Measurements from ENCODE around the gene ATP8A2.

ATP8A2 gene

GRCh38 chr13:25973085-25973484 lies 601.3 kb downstream of the ATP8A2 start:
- in situ Hi-C loops (cut with MboI; ENCODE audit: low sequenced_read_pairs, unreplicated experiment) = no loop called here
- no peak for TF ChIP-seq CTCF (IDR thresholded peaks at IDR 0.05; ENCODE audit: borderline replicate concordance, control extremely low read depth, extremely low read depth, insufficient read depth, missing control alignments)
- no peak for DNase-seq (ENCODE audit: low spot score)

GRCh38 chr13:25973576-25973975 lies 601.8 kb downstream of the ATP8A2 start:
- in situ Hi-C loops (cut with MboI; ENCODE audit: low sequenced_read_pairs, unreplicated experiment) = no loop called here
- DNase-seq (ENCODE audit: low spot score) = no peak
- no peak for TF ChIP-seq CTCF (IDR thresholded peaks at IDR 0.05; ENCODE audit: borderline replicate concordance, control extremely low read depth, extremely low read depth, insufficient read depth, missing control alignments)

GRCh38 chr13:25977216-25977615 lies 605.4 kb downstream of the ATP8A2 start:
- in situ Hi-C loops (cut with MboI; ENCODE audit: low sequenced_read_pairs, unreplicated experiment) = no loop called here
- no peak for DNase-seq (ENCODE audit: low spot score)
- no peak for TF ChIP-seq CTCF (IDR thresholded peaks at IDR 0.05; ENCODE audit: borderline replicate concordance, control extremely low read depth, extremely low read depth, insufficient read depth, missing control alignments)

GRCh38 chr13:25977671-25978070 lies 605.9 kb downstream of the ATP8A2 start:
- in situ Hi-C loops (cut with MboI; ENCODE audit: low sequenced_read_pairs, unreplicated experiment) = no loop called here
- no peak for TF ChIP-seq CTCF (IDR thresholded peaks at IDR 0.05; ENCODE audit: borderline replicate concordance, control extremely low read depth, extremely low read depth, insufficient read depth, missing control alignments)
- no peak for DNase-seq (ENCODE audit: low spot score)

- no peak for TF ChIP-seq CTCF (IDR thresholded peaks at IDR 0.05; ENCODE audit: borderline replicate concordance, control extremely low read depth, extremely low read depth, insufficient read depth, missing control alignments)
- in situ Hi-C loops (cut with MboI; ENCODE audit: low sequenced_read_pairs, unreplicated experiment) = no loop called here
- DNase-seq (ENCODE audit: low spot score) = no peak
Measured at GRCh38 chr13:25978961-25979360, 607.2 kb downstream of the ATP8A2 start.

GRCh38 chr13:25979371-25979770 lies 607.6 kb downstream of the ATP8A2 start:
- in situ Hi-C loops (cut with MboI; ENCODE audit: low sequenced_read_pairs, unreplicated experiment) = no loop called here
- no peak for TF ChIP-seq CTCF (IDR thresholded peaks at IDR 0.05; ENCODE audit: borderline replicate concordance, control extremely low read depth, extremely low read depth, insufficient read depth, missing control alignments)
- no peak for DNase-seq (ENCODE audit: low spot score)

- in situ Hi-C loops (cut with MboI; ENCODE audit: low sequenced_read_pairs, unreplicated experiment) = no loop called here
- DNase-seq (ENCODE audit: low spot score) = no peak
- TF ChIP-seq CTCF (IDR thresholded peaks at IDR 0.05; ENCODE audit: borderline replicate concordance, control extremely low read depth, extremely low read depth, insufficient read depth, missing control alignments) = no peak
Measured at GRCh38 chr13:25980255-25980654, 608.5 kb downstream of the ATP8A2 start.
